GM23338 (cell line): Measurements from ENCODE around the gene RGS6. TPM values are rescaled to one million over a fixed set of nuclear protein-coding genes. Genes with fewer than 3 reads are reported as not detected.
A peak's percentile ranks its signal among the peaks of the same experiment; 100 is the strongest.

Experiments used
- ATAC-seq: fragments of 200-7000 bp; cut with Tn5 transposase; 3 replicates; pipeline ENCODE4 v1.9.1; 2020
- DNase-seq: peaks from one replicate; pipeline ENCODE4 v3.0.0-alpha.2; 2015; ENCODE audit warnings: low spot score
- H2AFZ ChIP-seq: fragments of 200-600 bp; sonication (generic); 2 replicates; pipeline ENCODE4 v1.8.0; 2016; ENCODE audit warnings: antibody characterized with exemption, mild to moderate bottlenecking, moderate library complexity
- H3F3A ChIP-seq: fragments of 200-600 bp; sonication (generic); replicated peaks from 2 replicates; pipeline ENCODE4 v1.8.0; 2017; ENCODE audit warnings: antibody characterized with exemption, mixed run types, low read depth
- H3K27ac ChIP-seq: fragments of 200-600 bp; sonication (generic); 2 replicates; pipeline ENCODE4 v1.6.1; 2016; ENCODE audit warnings: low read depth
- H3K27me3 ChIP-seq: fragments of 200-600 bp; sonication (generic); 2 replicates; pipeline ENCODE4 v1.8.0; 2016; ENCODE audit warnings: mild to moderate bottlenecking, mixed run types, moderate library complexity; ENCODE audit not compliant: insufficient read depth
- H3K36me3 ChIP-seq: fragments of 200-600 bp; sonication (generic); 2 replicates; pipeline ENCODE4 v1.8.0; 2016; ENCODE audit warnings: mild to moderate bottlenecking; ENCODE audit not compliant: insufficient read depth
- H3K4me1 ChIP-seq: fragments of 200-600 bp; sonication (generic); 2 replicates; pipeline ENCODE4 v1.8.0; 2016; ENCODE audit warnings: mild to moderate bottlenecking, moderate library complexity; ENCODE audit not compliant: insufficient read depth
- H3K4me2 ChIP-seq: fragments of 200-600 bp; sonication (generic); 2 replicates; pipeline ENCODE4 v1.7.1; 2017; ENCODE audit warnings: mixed run types
- H3K4me3 ChIP-seq: fragments of 200-600 bp; sonication (generic); 2 replicates; pipeline ENCODE4 v1.6.1; 2016; ENCODE audit warnings: mixed run types
- H3K79me2 ChIP-seq: fragments of 200-600 bp; sonication (generic); replicated peaks from 2 replicates; pipeline ENCODE4 v1.8.0; 2017; ENCODE audit warnings: mild to moderate bottlenecking; ENCODE audit not compliant: insufficient read depth
- H3K9me2 ChIP-seq: fragments of 200-600 bp; sonication (generic); 2 replicates; pipeline ENCODE4 v1.8.0; 2017; ENCODE audit not compliant: insufficient read depth
- H4K20me1 ChIP-seq: fragments of 200-600 bp; sonication (generic); replicated peaks from 2 replicates; pipeline ENCODE4 v1.8.0; 2017; ENCODE audit warnings: mild to moderate bottlenecking; ENCODE audit not compliant: insufficient read depth
- H3K27ac Mint-ChIP-seq: 2 replicates; pipeline ENCODE4 v1.8.0; 2020; ENCODE audit warnings: inconsistent platforms, mild to moderate bottlenecking, moderate library complexity, mixed read lengths
- H3K27me3 Mint-ChIP-seq: 3 replicates; pipeline ENCODE4 v1.8.0; 2022; ENCODE audit warnings: low read depth, mild to moderate bottlenecking, moderate library complexity, mixed read lengths, inconsistent platforms; ENCODE audit not compliant: insufficient read depth, poor library complexity
- H3K36me3 Mint-ChIP-seq: 3 replicates; pipeline ENCODE4 v1.8.0; 2021; ENCODE audit warnings: low read depth, mild to moderate bottlenecking, inconsistent platforms, moderate library complexity, mixed read lengths
- H3K4me1 Mint-ChIP-seq: 3 replicates; pipeline ENCODE4 v1.8.0; 2020; ENCODE audit warnings: mild to moderate bottlenecking, inconsistent platforms, mixed read lengths
- H3K4me3 Mint-ChIP-seq: 3 replicates; pipeline ENCODE4 v1.8.0; 2021; ENCODE audit warnings: moderate library complexity, mild to moderate bottlenecking, inconsistent platforms, mixed read lengths
- H3K9me3 Mint-ChIP-seq: 3 replicates; pipeline ENCODE4 v1.8.0; 2020; ENCODE audit warnings: moderate library complexity, mild to moderate bottlenecking, inconsistent platforms, mixed read lengths
- CREB1 ChIP-seq: fragments of 250-450 bp; sonication (Bioruptor Pico); IDR thresholded peaks from 2 replicates; pipeline ENCODE4 v1.5.0; 2020; ENCODE audit warnings: low read depth, mild to moderate bottlenecking, moderate library complexity
- CTCF ChIP-seq, 2 experiments: fragments of 200-600 bp in 1 of 2; sonication (generic) in 1 of 2; conservative IDR thresholded peaks; 2 replicates each; pipeline versions ENCODE4 v1.5.1 to v1.6.1; 2016 to 2017; ENCODE audit warnings: antibody characterized with exemption in 2 of 2, low read depth in 2 of 2, mild to moderate bottlenecking in 2 of 2, moderate library complexity in 1 of 2
- EZH2 ChIP-seq: fragments of 200-600 bp; sonication (generic); IDR thresholded peaks from one replicate; pipeline ENCODE4 v1.8.0; 2017; ENCODE audit warnings: antibody characterized with exemption, mild to moderate bottlenecking, low read depth; ENCODE audit not compliant: unreplicated experiment
- EZH2phosphoT487 ChIP-seq: fragments of 200-600 bp; sonication (generic); IDR thresholded peaks from one replicate; pipeline ENCODE4 v1.8.1; 2018; ENCODE audit warnings: antibody characterized with exemption; ENCODE audit not compliant: unreplicated experiment
- JUNB ChIP-seq: IDR thresholded peaks from one replicate; pipeline ENCODE4 v1.6.1; 2016; ENCODE audit warnings: antibody characterized with exemption; ENCODE audit not compliant: unreplicated experiment
- NANOG ChIP-seq: IDR thresholded peaks from 2 replicates; pipeline ENCODE4 v1.6.1; 2016; ENCODE audit warnings: antibody characterized with exemption, borderline replicate concordance
- POLR2AphosphoS5 ChIP-seq: IDR thresholded peaks from 2 replicates; pipeline ENCODE4 v1.6.1; 2016; ENCODE audit warnings: antibody characterized with exemption, low read depth
- ZNF114 ChIP-seq: fragments of 250-450 bp; sonication (Bioruptor Pico); IDR thresholded peaks from 2 replicates; pipeline ENCODE4 v1.5.0; 2020; ENCODE audit warnings: mild to moderate bottlenecking, moderate library complexity
- ZNF331 ChIP-seq: fragments of 250-450 bp; sonication (Bioruptor Pico); IDR thresholded peaks from 2 replicates; pipeline ENCODE4 v1.5.0; 2020; ENCODE audit warnings: low read depth, mild to moderate bottlenecking, moderate library complexity
- polyA plus RNA-seq: library from polyadenylated mRNA; unstranded; fragments of >200 nt; fragmentation: Nextera tagmentation; extraction: Ambion mirVana; gene quantifications from 2 replicates; pipeline ENCODE4 v1.2.1, GENCODE V29; 2016
- total RNA-seq: library from RNA; depleted of rRNA; stranded (reverse); fragments of >200 nt; shearing (Covaris generic); gene quantifications from 2 replicates; pipeline ENCODE4 v1.2.3, GENCODE V29; 2014
- TF ChIP-seq, protein P1 (sequence below): fragments of 250-450 bp; sonication (Bioruptor Pico); IDR thresholded peaks from 2 replicates; pipeline ENCODE4 v1.5.0; 2020; ENCODE audit warnings: mild to moderate bottlenecking, moderate library complexity
- TF ChIP-seq, protein P2 (sequence below): IDR thresholded peaks from one replicate; pipeline ENCODE4 v1.6.1; 2018; ENCODE audit warnings: antibody characterized with exemption; ENCODE audit not compliant: unreplicated experiment

Gene RGS6
- total and polyA plus RNA-seq, 2 experiments from 2014 or later, result 0.66 to 0.83 TPM

- DNase-seq (peak; percentile 11), ATAC-seq (no peak)
- no peaks in the 10 kb centered on the region for H4K20me1 ChIP-seq
- H3K4me3 ChIP-seq, result no peak overlapping the region
- Mint-ChIP-seq H3K27me3 (peaks cover 6% of the 10 kb centered on the region), H3K4me3 (no peak overlapping the region), H3K36me3 (no peaks in the 10 kb centered on the region), H3K27ac (no peak overlapping the region), H3K9me3 (peaks cover 12% of the 10 kb centered on the region), H3K4me1 (no peaks in the 10 kb centered on the region)
- H3K27ac ChIP-seq, result no peak overlapping the region
- no peak overlapping the region for H2AFZ ChIP-seq
- no peaks in the 10 kb centered on the region for H3K79me2 ChIP-seq
- H3F3A ChIP-seq, result no peaks in the 10 kb centered on the region
- no peaks in the 10 kb centered on the region for H3K27me3 ChIP-seq
- no peak for TF ChIP-seq JUNB
- TF ChIP-seq CREB1 (CRISPR knock-in tag), result no peak
- TF ChIP-seq, protein P1, sequence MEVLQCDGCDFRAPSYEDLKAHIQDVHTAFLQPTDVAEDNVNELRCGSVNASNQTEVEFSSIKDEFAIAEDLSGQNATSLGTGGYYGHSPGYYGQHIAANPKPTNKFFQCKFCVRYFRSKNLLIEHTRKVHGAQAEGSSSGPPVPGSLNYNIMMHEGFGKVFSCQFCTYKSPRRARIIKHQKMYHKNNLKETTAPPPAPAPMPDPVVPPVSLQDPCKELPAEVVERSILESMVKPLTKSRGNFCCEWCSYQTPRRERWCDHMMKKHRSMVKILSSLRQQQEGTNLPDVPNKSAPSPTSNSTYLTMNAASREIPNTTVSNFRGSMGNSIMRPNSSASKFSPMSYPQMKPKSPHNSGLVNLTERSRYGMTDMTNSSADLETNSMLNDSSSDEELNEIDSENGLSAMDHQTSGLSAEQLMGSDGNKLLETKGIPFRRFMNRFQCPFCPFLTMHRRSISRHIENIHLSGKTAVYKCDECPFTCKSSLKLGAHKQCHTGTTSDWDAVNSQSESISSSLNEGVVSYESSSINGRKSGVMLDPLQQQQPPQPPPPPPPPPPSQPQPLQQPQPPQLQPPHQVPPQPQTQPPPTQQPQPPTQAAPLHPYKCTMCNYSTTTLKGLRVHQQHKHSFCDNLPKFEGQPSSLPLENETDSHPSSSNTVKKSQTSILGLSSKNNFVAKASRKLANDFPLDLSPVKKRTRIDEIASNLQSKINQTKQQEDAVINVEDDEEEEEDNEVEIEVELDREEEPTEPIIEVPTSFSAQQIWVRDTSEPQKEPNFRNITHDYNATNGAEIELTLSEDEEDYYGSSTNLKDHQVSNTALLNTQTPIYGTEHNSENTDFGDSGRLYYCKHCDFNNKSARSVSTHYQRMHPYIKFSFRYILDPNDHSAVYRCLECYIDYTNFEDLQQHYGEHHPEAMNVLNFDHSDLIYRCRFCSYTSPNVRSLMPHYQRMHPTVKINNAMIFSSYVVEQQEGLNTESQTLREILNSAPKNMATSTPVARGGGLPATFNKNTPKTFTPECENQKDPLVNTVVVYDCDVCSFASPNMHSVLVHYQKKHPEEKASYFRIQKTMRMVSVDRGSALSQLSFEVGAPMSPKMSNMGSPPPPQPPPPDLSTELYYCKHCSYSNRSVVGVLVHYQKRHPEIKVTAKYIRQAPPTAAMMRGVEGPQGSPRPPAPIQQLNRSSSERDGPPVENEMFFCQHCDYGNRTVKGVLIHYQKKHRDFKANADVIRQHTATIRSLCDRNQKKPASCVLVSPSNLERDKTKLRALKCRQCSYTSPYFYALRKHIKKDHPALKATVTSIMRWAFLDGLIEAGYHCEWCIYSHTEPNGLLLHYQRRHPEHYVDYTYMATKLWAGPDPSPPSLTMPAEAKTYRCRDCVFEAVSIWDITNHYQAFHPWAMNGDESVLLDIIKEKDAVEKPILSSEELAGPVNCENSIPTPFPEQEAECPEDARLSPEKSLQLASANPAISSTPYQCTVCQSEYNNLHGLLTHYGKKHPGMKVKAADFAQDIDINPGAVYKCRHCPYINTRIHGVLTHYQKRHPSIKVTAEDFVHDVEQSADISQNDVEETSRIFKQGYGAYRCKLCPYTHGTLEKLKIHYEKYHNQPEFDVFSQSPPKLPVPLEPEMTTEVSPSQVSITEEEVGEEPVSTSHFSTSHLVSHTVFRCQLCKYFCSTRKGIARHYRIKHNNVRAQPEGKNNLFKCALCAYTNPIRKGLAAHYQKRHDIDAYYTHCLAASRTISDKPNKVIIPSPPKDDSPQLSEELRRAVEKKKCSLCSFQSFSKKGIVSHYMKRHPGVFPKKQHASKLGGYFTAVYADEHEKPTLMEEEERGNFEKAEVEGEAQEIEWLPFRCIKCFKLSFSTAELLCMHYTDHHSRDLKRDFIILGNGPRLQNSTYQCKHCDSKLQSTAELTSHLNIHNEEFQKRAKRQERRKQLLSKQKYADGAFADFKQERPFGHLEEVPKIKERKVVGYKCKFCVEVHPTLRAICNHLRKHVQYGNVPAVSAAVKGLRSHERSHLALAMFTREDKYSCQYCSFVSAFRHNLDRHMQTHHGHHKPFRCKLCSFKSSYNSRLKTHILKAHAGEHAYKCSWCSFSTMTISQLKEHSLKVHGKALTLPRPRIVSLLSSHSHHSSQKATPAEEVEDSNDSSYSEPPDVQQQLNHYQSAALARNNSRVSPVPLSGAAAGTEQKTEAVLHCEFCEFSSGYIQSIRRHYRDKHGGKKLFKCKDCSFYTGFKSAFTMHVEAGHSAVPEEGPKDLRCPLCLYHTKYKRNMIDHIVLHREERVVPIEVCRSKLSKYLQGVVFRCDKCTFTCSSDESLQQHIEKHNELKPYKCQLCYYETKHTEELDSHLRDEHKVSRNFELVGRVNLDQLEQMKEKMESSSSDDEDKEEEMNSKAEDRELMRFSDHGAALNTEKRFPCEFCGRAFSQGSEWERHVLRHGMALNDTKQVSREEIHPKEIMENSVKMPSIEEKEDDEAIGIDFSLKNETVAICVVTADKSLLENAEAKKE, result no peak
- TF ChIP-seq ZNF331 (CRISPR knock-in tag), result no peak
- no peak for TF ChIP-seq POLR2AphosphoS5
- TF ChIP-seq, protein P2, sequence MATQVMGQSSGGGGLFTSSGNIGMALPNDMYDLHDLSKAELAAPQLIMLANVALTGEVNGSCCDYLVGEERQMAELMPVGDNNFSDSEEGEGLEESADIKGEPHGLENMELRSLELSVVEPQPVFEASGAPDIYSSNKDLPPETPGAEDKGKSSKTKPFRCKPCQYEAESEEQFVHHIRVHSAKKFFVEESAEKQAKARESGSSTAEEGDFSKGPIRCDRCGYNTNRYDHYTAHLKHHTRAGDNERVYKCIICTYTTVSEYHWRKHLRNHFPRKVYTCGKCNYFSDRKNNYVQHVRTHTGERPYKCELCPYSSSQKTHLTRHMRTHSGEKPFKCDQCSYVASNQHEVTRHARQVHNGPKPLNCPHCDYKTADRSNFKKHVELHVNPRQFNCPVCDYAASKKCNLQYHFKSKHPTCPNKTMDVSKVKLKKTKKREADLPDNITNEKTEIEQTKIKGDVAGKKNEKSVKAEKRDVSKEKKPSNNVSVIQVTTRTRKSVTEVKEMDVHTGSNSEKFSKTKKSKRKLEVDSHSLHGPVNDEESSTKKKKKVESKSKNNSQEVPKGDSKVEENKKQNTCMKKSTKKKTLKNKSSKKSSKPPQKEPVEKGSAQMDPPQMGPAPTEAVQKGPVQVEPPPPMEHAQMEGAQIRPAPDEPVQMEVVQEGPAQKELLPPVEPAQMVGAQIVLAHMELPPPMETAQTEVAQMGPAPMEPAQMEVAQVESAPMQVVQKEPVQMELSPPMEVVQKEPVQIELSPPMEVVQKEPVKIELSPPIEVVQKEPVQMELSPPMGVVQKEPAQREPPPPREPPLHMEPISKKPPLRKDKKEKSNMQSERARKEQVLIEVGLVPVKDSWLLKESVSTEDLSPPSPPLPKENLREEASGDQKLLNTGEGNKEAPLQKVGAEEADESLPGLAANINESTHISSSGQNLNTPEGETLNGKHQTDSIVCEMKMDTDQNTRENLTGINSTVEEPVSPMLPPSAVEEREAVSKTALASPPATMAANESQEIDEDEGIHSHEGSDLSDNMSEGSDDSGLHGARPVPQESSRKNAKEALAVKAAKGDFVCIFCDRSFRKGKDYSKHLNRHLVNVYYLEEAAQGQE, result no peak
- no peak for TF ChIP-seq NANOG
- no peak for TF ChIP-seq CTCF (conservative IDR thresholded peaks at IDR 0.05; ENCODE audit: low read depth in 2 of 2)
- no peak for TF ChIP-seq EZH2
- TF ChIP-seq EZH2phosphoT487, result no peak
- TF ChIP-seq ZNF114, result no peak
- no peaks in the 10 kb centered on the region for H3K9me2 ChIP-seq
- H3K4me2 ChIP-seq, result no peak overlapping the region
- no peaks in the 10 kb centered on the region for H3K36me3 ChIP-seq
- no peaks in the 10 kb centered on the region for H3K4me1 ChIP-seq
These were observed 583.8 kb downstream of the RGS6 start for GRCh38 chr14:72515779-72516770.
